ENCODE results near the gene LIPJ. TPM values are rescaled to one million over a fixed set of nuclear protein-coding genes. Genes with fewer than 3 reads are reported as not detected.
A peak's percentile ranks its signal among the peaks of the same experiment; 100 is the strongest.

LIPJ gene
- total RNA-seq, 4 donors from 2014 or later = 0.19 to 0.47 (median 0.46) TPM; not detected in 1

- TF ChIP-seq CTCF (IDR thresholded peaks at IDR 0.05) = no peak
- DNase-seq (ENCODE audit: low spot score) = no peak
- no peak for ATAC-seq (ENCODE audit: low FRiP score)
Measured at GRCh38 chr10:88557256-88557655, 29.3 kb upstream of the LIPJ start.

GRCh38 chr10:88557658-88558057, 28.9 kb upstream of the LIPJ start:
- no peak for TF ChIP-seq CTCF (IDR thresholded peaks at IDR 0.05)
- ATAC-seq (ENCODE audit: low FRiP score) (peak; percentile 22), DNase-seq (ENCODE audit: low spot score) (no peak)

GRCh38 chr10:88562152-88562551, 24.4 kb upstream of the LIPJ start:
- no peak for DNase-seq (ENCODE audit: low spot score)
- no peak for TF ChIP-seq CTCF (IDR thresholded peaks at IDR 0.05)
- ATAC-seq (ENCODE audit: low FRiP score) = no peak

GRCh38 chr10:88565072-88565471, 21.5 kb upstream of the LIPJ start:
- ATAC-seq (ENCODE audit: low FRiP score) = peak; percentile 62
- no peak for TF ChIP-seq CTCF (IDR thresholded peaks at IDR 0.05)
- no peak for DNase-seq (ENCODE audit: low spot score)

- peak; percentile 42 for ATAC-seq (ENCODE audit: low FRiP score)
- TF ChIP-seq CTCF (IDR thresholded peaks at IDR 0.05) = no peak
- DNase-seq (ENCODE audit: low spot score) = no peak
Measured at GRCh38 chr10:88582411-88582805, 4.2 kb upstream of the LIPJ start.

GRCh38 chr10:88582806-88583583, 3.6 kb upstream of the LIPJ start, which contains the start of gene RNLS:
TSS of gene RNLS (minus strand) at chr10:88583318.
- peak; percentile 95 for ATAC-seq (ENCODE audit: low FRiP score)

More at GRCh38 chr10:88582806-88583583, 3.6 kb upstream of the LIPJ start, which contains the start of gene RNLS:
- peak; percentile 25 for DNase-seq (ENCODE audit: low spot score)
- TF ChIP-seq CTCF (IDR thresholded peaks at IDR 0.05) = peak in 1 of 3 donors; percentile 46
